ENCODE data around the gene IRF8. TPM values are rescaled to one million over a fixed set of nuclear protein-coding genes. Genes with fewer than 3 reads are reported as not detected.

IRF8 gene
- total and polyA plus RNA-seq, 2 of the 4 experiments (the other 2 are of a cell fraction), result not detected

DNA sequence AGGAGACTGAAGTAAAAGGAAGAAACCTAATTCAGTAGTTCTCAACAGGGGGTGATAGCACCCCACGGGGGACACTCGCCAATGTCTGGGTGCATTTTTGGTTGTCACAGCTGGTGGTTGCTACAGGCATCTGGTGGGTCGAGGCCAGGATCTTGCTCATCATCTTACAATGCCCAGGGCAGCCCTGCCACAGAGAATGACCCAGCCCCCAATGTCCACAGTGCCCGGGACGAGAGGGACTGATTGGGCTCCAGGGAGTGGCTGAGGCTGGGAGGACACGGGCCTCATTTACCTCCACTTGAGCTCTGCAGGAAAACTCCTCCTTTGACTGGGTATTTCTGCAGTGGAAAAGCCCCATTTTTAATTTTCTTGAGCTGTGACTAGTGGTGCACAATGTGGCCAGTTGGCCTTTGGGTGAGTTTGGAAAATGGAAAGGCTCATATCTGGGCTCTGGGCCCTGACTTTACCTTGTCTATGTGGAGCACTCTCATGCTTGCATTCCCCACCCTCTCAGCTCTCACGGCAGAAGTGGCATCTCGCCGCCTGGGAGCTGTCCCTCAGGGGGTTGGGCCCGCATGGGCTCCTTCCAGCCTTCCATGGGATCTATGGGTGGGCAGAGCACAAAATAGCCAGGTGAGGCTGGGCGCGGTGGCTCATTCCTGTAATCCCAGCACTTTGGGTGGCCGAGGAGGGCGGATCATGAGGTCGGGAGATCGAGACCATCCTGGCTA is 37.7 kb upstream of the IRF8 start:
- no peak overlapping the region for H4K5ac ChIP-seq (ENCODE audit: low read depth, low read length)
- peaks cover 34% of the 10 kb centered on the region for H3K27me3 ChIP-seq (ENCODE audit: control insufficient read depth, insufficient read depth, low read length)
- 53% methylated on average over 3 of the region's 16 CpGs; no CpG with 5 or more reads in 1 of the 2 experiments for WGBS, 2 experiments (ENCODE audit: extremely low coverage in 2 of 2, insufficient read length in 1 of 2)
- no peaks in the 10 kb centered on the region for H3K4me1 ChIP-seq (ENCODE audit: control insufficient read depth, insufficient read depth, low read length)
- no peak overlapping the region for H3K18ac ChIP-seq (ENCODE audit: low read depth, low read length)
- H2BK15ac ChIP-seq (ENCODE audit: low read depth, low read length), result no peak overlapping the region
- CTCF ChIA-PET, result no interaction called here
- no peak overlapping the region for H4K8ac ChIP-seq (ENCODE audit: low read depth in 2 of 2, low read length in 2 of 2)
- intact Hi-C loops (cut with micrococcal nuclease) (no loop called here), dilution Hi-C loops (cut with HindIII; ENCODE audit: low sequenced_read_pairs, unreplicated experiment) (no loop called here), in situ Hi-C loops (cut with MboI; ENCODE audit: low sequenced_read_pairs) (no loop called here)
- H2AK5ac ChIP-seq (ENCODE audit: low read depth, low read length), result no peak overlapping the region
- H4K91ac ChIP-seq (ENCODE audit: insufficient read depth, low read depth, low read length), result no peak overlapping the region
- H3K4ac ChIP-seq (ENCODE audit: low read depth, low read length), result no peak overlapping the region
- H3K4me3 ChIP-seq (ENCODE audit: insufficient read depth, low read depth, low read length), result no peak overlapping the region
- H3K14ac ChIP-seq (replicated peaks; ENCODE audit: low read depth, low read length), result no peak overlapping the region
- ATAC-seq (ENCODE audit: low read depth) (no peak), DNase-seq (no peak)
- no TSS peak for BruUV-seq (replicated peaks)
- H2AK9ac ChIP-seq (replicated peaks; ENCODE audit: low read depth, low read length, poor library complexity), result no peak overlapping the region
- no peak overlapping the region for H3K56ac ChIP-seq (ENCODE audit: extremely low read depth, insufficient read depth, low read length)
- 0 out of 2 replicates have a peak overlapping the region, but pooled peaks have one; percentile 73 for H3K23ac ChIP-seq (ENCODE audit: low read depth, low read length)
- H2BK20ac ChIP-seq (ENCODE audit: low read depth, low read length), result no peak overlapping the region
- POLR2A ChIA-PET (ENCODE audit: unreplicated experiment), result no interaction called here
- H3K27ac ChIP-seq (ENCODE audit: insufficient read depth, low read length), result no peak overlapping the region
- no peak overlapping the region for H2BK5ac ChIP-seq (ENCODE audit: low read depth, low read length, poor library complexity, severe bottlenecking)
- no peaks in the 10 kb centered on the region for H4K20me1 ChIP-seq (ENCODE audit: insufficient read depth, low read length)
- no peak for TF ChIP-seq RCOR1 (IDR thresholded peaks at IDR 0.05; ENCODE audit: insufficient replicate concordance, low read length)
- TF ChIP-seq, protein P1, sequence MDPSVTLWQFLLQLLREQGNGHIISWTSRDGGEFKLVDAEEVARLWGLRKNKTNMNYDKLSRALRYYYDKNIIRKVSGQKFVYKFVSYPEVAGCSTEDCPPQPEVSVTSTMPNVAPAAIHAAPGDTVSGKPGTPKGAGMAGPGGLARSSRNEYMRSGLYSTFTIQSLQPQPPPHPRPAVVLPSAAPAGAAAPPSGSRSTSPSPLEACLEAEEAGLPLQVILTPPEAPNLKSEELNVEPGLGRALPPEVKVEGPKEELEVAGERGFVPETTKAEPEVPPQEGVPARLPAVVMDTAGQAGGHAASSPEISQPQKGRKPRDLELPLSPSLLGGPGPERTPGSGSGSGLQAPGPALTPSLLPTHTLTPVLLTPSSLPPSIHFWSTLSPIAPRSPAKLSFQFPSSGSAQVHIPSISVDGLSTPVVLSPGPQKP (IDR thresholded peaks at IDR 0.05; ENCODE audit: borderline replicate concordance, low read depth, low read length), result no peak
- no peak for TF ChIP-seq SMC3 (IDR thresholded peaks at IDR 0.05; ENCODE audit: low read depth, low read length)
- no peak for TF ChIP-seq MAZ (IDR thresholded peaks at IDR 0.05; ENCODE audit: borderline replicate concordance, low read depth, low read length)
- TF ChIP-seq NFE2L2 (IDR thresholded peaks at IDR 0.05; ENCODE audit: low read depth, low read length), result no peak
- TF ChIP-seq FOS (IDR thresholded peaks at IDR 0.05; ENCODE audit: low read depth, low read length), result no peak
- no peak for TF ChIP-seq BHLHE40 (IDR thresholded peaks at IDR 0.05; ENCODE audit: low read depth, low read length)
- no peak for TF ChIP-seq POLR2A (IDR thresholded peaks at IDR 0.05; ENCODE audit: low read depth, low read length)
- no peak for TF ChIP-seq RFX5 (IDR thresholded peaks at IDR 0.05; ENCODE audit: low read depth, low read length)
- TF ChIP-seq RAD21 (IDR thresholded peaks at IDR 0.05; ENCODE audit: low read length), result no peak
- TF ChIP-seq, protein P2, sequence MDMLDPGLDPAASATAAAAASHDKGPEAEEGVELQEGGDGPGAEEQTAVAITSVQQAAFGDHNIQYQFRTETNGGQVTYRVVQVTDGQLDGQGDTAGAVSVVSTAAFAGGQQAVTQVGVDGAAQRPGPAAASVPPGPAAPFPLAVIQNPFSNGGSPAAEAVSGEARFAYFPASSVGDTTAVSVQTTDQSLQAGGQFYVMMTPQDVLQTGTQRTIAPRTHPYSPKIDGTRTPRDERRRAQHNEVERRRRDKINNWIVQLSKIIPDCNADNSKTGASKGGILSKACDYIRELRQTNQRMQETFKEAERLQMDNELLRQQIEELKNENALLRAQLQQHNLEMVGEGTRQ (IDR thresholded peaks at IDR 0.05; ENCODE audit: low read depth, low read length), result no peak
- TF ChIP-seq MAFK (IDR thresholded peaks at IDR 0.05; ENCODE audit: low read depth, low read length), result no peak
- no peak for TF ChIP-seq MXI1 (IDR thresholded peaks at IDR 0.05; ENCODE audit: borderline replicate concordance, low read depth, low read length)
- TF ChIP-seq CHD1 (IDR thresholded peaks at IDR 0.05; ENCODE audit: low read depth, low read length), result no peak
- TF ChIP-seq, protein P3, sequence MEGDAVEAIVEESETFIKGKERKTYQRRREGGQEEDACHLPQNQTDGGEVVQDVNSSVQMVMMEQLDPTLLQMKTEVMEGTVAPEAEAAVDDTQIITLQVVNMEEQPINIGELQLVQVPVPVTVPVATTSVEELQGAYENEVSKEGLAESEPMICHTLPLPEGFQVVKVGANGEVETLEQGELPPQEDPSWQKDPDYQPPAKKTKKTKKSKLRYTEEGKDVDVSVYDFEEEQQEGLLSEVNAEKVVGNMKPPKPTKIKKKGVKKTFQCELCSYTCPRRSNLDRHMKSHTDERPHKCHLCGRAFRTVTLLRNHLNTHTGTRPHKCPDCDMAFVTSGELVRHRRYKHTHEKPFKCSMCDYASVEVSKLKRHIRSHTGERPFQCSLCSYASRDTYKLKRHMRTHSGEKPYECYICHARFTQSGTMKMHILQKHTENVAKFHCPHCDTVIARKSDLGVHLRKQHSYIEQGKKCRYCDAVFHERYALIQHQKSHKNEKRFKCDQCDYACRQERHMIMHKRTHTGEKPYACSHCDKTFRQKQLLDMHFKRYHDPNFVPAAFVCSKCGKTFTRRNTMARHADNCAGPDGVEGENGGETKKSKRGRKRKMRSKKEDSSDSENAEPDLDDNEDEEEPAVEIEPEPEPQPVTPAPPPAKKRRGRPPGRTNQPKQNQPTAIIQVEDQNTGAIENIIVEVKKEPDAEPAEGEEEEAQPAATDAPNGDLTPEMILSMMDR (conservative IDR thresholded peaks at IDR 0.05; ENCODE audit: low read depth, low read length), result no peak
- H3K9me1 ChIP-seq (ENCODE audit: insufficient read depth, low read length), result no peaks in the 10 kb centered on the region
- no peak overlapping the region for H2AFZ ChIP-seq (replicated peaks; ENCODE audit: low read length, poor library complexity)
- H3K79me1 ChIP-seq (ENCODE audit: low read depth in 1 of 2, low read length in 2 of 2), result no peaks in the 10 kb centered on the region
- no peak overlapping the region for H3K4me2 ChIP-seq (ENCODE audit: low read depth, low read length)
- H3K9me3 ChIP-seq (ENCODE audit: control insufficient read depth, insufficient read depth, low read length), result 0 out of 2 replicates have a peak, but pooled peaks cover 1% of the 10 kb centered on the region
- no peak overlapping the region for H2BK120ac ChIP-seq (ENCODE audit: low read depth, low read length)
- H3K36me3 ChIP-seq (ENCODE audit: control insufficient read depth, insufficient read depth, low read length), result no peaks in the 10 kb centered on the region
- no peak overlapping the region for H3K9ac ChIP-seq (ENCODE audit: low read depth, low read length)
